Sigmoid colon (tissue), 7 donors: ENCODE measurements around the gene CA11. TPM values are rescaled to one million over a fixed set of nuclear protein-coding genes. Genes with fewer than 3 reads are reported as not detected.

Experiments used
- DNase-seq: peaks from one replicate; pipeline ENCODE4 v3.0.0-alpha.2; 2019
- H3K27ac ChIP-seq, 4 donors: fragments of 200-600 bp; sonication (generic); one replicate each; pipeline ENCODE4 v1.5.1; 2016 to 2019; ENCODE audit warnings: mild to moderate bottlenecking in 1 of 4
- H3K27me3 ChIP-seq, 3 donors: fragments of 200-600 bp; sonication (generic); one replicate each; pipeline ENCODE4 v1.5.1; 2019; ENCODE audit warnings: mild to moderate bottlenecking in 1 of 3
- H3K36me3 ChIP-seq, 4 donors: fragments of 200-600 bp; sonication (generic); one replicate each; pipeline ENCODE4 v1.5.1; 2016 to 2019
- H3K4me1 ChIP-seq, 4 donors: fragments of 200-600 bp; sonication (generic); one replicate each; pipeline ENCODE4 v1.5.1; 2017 to 2019
- H3K4me3 ChIP-seq, 4 donors: fragments of 200-600 bp; sonication (generic); one replicate each; pipeline ENCODE4 v1.5.1; 2017 to 2019; ENCODE audit warnings: mild to moderate bottlenecking in 2 of 4, moderate library complexity in 1 of 4
- H3K9me3 ChIP-seq, 4 donors: fragments of 200-600 bp in 3 of 4; sonication (generic) in 3 of 4; one replicate each; pipeline versions ENCODE4 v1.5.1 to v1.6.1; 2013 to 2019
- CTCF ChIP-seq, 4 experiments: fragments of 450-650 bp in 3 of 4; fragments of 200-600 bp in 1 of 4; IDR thresholded peaks; one replicate each; pipeline ENCODE4 v1.5.1; 2016 to 2019; ENCODE audit warnings: antibody characterized with exemption in 4 of 4, mild to moderate bottlenecking in 3 of 4, moderate library complexity in 2 of 4
- EP300 ChIP-seq, 4 donors: sonication (generic); formaldehyde crosslinking; IDR thresholded peaks; one replicate each; pipeline ENCODE4 v1.6.1; 2017; ENCODE audit warnings: antibody characterized with exemption in 4 of 4
- POLR2A ChIP-seq, 2 donors: fragments of 450-650 bp; IDR thresholded peaks; one replicate each; pipeline ENCODE4 v1.6.1; 2016; ENCODE audit warnings: antibody characterized with exemption in 2 of 2, mild to moderate bottlenecking in 2 of 2, moderate library complexity in 2 of 2
- POLR2AphosphoS5 ChIP-seq, 4 donors: sonication (generic); formaldehyde crosslinking; IDR thresholded peaks; one replicate each; pipeline ENCODE4 v1.6.1; 2017; ENCODE audit warnings: antibody characterized with exemption in 4 of 4
- WGBS, 2 donors: extraction: QIAGEN DNeasy Blood & Tissue Kit; methylation state at CpG; one replicate each; pipeline ENCODE4 v1.1.7; 2013; 5-methylcytosine and 5-hydroxymethylcytosine counted together
- intact Hi-C: fragments of 100-400 bp; cut with DNase I; formaldehyde crosslinking; loops from one replicate; pipeline ENCODE4 v1.15.1; 2023
- polyA plus RNA-seq, 3 donors: library from polyadenylated mRNA; stranded (reverse); fragments of 200-250 nt; gene quantifications; one replicate each; pipeline ENCODE4 v1.2.3, GENCODE V29; 2013
- total RNA-seq, 4 donors: library from RNA; depleted of rRNA; stranded (reverse); fragments of >200 nt; gene quantifications; one replicate each; pipeline ENCODE4 v1.1.0, GENCODE V29; 2016
- donor health status: healthy with polysubstance abuse.
- donor health status: Bipolar disorder and iron deficiency.
- donor health status: healthy.

Gene CA11
- total and polyA plus RNA-seq, 7 donors: 2.1 to 29.6 (median 13.2) TPM

DNA sequence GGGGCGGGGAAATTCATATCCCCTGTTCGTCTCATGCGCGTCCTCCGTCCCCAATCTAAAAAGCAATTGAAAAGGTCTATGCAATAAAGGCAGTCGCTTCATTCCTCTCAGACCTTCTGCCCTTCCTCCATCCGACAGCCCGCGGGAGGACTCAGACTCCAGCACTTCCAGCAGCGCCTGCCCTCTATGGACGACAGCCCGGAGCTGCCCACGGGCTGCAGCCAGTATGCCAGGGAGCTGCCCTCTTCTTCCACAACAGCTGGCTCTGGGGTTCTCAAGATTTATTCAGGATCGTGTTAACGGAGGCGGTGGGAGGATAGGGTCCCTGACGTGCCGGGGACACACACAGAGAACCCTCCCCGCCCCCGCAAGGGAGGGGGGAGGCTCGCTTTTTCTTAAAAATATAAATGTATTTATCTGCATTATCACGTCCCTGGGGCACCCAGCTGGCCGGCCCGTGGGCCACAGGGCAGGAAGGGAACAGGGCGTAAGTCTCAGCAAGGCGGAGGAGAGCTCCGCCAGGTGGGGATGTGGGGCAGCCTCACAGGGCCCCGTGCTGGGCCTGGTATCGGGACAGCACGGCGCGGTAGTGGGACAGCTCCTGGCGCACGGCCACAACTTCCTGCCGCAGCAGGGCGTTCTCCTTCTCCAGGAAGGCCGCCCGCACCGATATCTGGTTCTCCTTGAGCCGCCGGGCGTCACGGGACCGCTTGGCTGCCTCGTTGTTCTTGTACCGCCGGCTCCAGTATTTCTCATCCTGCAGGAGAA lies 15.5 kb downstream of the CA11 start:
- H3K27me3 ChIP-seq: no peaks in the 10 kb centered on the region
- H3K36me3 ChIP-seq: peaks cover 0 to 39% (median 4%) of the 10 kb centered on the region in 4 donors
- intact Hi-C loops: loop anchor here (5.0 to 10.0 kb wide), 3 partner anchors 334 to 1187 kb away; partner anchors contain the start of genes FLT3LG, FTL and MED25
- H3K27ac ChIP-seq: peak overlapping the region; percentile 84 to 99 (median 92)
- peaks cover 0 to 66% (median 55%) of the 10 kb centered on the region in 4 donors for H3K4me1 ChIP-seq
- TF ChIP-seq POLR2AphosphoS5 (IDR thresholded peaks at IDR 0.05) (peak in 1 of 4 donors; percentile 57), POLR2A (IDR thresholded peaks at IDR 0.05) (peak in 1 of 2 donors; percentile 2), CTCF (IDR thresholded peaks at IDR 0.05) (peak in 1 of 4 experiments; percentile 10), EP300 (IDR thresholded peaks at IDR 0.05) (peak in 1 of 4 donors; percentile 16)
- H3K9me3 ChIP-seq: no peaks in the 10 kb centered on the region
- H3K4me3 ChIP-seq: peak overlapping the region in 2 of 4 donors; percentile 18 to 25
- 19 to 47% methylated on average over 47 of the region's 47 CpGs for WGBS, 2 donors
- peak; percentile 91 for DNase-seq

DNA sequence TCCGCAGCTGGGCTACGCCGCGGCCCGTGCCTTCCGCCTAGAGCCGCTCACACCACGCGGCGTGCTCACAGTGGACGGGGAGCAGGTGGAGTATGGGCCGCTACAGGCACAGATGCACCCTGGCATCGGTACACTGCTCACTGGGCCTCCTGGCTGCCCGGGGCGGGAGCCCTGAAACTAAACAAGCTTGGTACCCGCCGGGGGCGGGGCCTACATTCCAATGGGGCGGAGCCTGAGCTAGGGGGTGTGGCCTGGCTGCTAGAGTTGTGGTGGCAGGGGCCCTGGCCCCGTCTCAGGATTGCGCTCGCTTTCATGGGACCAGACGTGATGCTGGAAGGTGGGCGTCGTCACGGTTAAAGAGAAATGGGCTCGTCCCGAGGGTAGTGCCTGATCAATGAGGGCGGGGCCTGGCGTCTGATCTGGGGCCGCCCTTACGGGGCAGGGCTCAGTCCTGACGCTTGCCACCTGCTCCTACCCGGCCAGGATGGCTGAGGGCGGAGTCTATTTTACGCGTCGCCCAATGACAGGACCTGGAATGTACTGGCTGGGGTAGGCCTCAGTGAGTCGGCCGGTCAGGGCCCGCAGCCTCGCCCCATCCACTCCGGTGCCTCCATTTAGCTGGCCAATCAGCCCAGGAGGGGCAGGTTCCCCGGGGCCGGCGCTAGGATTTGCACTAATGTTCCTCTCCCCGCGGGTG lies 16.2 kb downstream of the CA11 start:
- H3K27me3 ChIP-seq: no peaks in the 10 kb centered on the region
- H3K27ac ChIP-seq: peak overlapping the region; percentile 84 to 99 (median 92)
- H3K9me3 ChIP-seq: no peaks in the 10 kb centered on the region
- intact Hi-C loops: loop anchor here (5.0 to 10.0 kb wide), 4 partner anchors 335 to 1355 kb away; partner anchors contain the start of genes FLT3LG, FTL, INAFM1 and MED25
- peaks cover 0 to 68% (median 55%) of the 10 kb centered on the region in 4 donors for H3K4me1 ChIP-seq
- WGBS, 2 donors: 34 to 65% methylated on average over 48 of the region's 48 CpGs
- peak overlapping the region in 1 of 4 donors; percentile 25 for H3K4me3 ChIP-seq
- H3K36me3 ChIP-seq: peaks cover 0 to 39% (median 4%) of the 10 kb centered on the region in 4 donors
- peak; percentile 87 for DNase-seq
- TF ChIP-seq EP300 (IDR thresholded peaks at IDR 0.05) (no peak), POLR2A (IDR thresholded peaks at IDR 0.05) (peak in 1 of 2 donors; percentile 11), CTCF (IDR thresholded peaks at IDR 0.05) (no peak), POLR2AphosphoS5 (IDR thresholded peaks at IDR 0.05) (peak in 2 of 4 donors; percentile 23 to 37)

DNA sequence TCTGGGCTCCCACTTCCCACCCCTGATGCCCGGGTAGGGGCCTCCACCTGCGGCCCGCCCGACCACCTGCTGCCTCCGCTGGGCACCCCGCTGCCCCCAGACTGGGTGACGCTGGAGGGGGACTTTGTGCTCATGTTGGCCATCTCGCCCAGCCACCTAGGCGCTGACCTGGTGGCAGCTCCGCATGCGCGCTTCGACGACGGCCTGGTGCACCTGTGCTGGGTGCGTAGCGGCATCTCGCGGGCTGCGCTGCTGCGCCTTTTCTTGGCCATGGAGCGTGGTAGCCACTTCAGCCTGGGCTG lies 16.7 kb downstream of the CA11 start:
- H3K4me3 ChIP-seq: no peak overlapping the region
- H3K27me3 ChIP-seq: no peaks in the 10 kb centered on the region
- peaks cover 0 to 68% (median 56%) of the 10 kb centered on the region in 4 donors for H3K4me1 ChIP-seq
- H3K36me3 ChIP-seq: peaks cover 0 to 39% (median 4%) of the 10 kb centered on the region in 4 donors
- peak overlapping the region; percentile 84 to 99 (median 92) for H3K27ac ChIP-seq
- intact Hi-C loops: loop anchor here (10.0 kb wide), 1 partner anchor 1354 kb away; the partner anchor contains the start of gene INAFM1
- peak; percentile 72 for DNase-seq
- no peak for TF ChIP-seq EP300 (IDR thresholded peaks at IDR 0.05)
- no peak for TF ChIP-seq POLR2AphosphoS5 (IDR thresholded peaks at IDR 0.05)
- no peak for TF ChIP-seq POLR2A (IDR thresholded peaks at IDR 0.05)
- TF ChIP-seq CTCF (IDR thresholded peaks at IDR 0.05): no peak
- H3K9me3 ChIP-seq: no peaks in the 10 kb centered on the region
- 94 to 95% methylated on average over 22 of the region's 22 CpGs for WGBS, 2 donors

DNA sequence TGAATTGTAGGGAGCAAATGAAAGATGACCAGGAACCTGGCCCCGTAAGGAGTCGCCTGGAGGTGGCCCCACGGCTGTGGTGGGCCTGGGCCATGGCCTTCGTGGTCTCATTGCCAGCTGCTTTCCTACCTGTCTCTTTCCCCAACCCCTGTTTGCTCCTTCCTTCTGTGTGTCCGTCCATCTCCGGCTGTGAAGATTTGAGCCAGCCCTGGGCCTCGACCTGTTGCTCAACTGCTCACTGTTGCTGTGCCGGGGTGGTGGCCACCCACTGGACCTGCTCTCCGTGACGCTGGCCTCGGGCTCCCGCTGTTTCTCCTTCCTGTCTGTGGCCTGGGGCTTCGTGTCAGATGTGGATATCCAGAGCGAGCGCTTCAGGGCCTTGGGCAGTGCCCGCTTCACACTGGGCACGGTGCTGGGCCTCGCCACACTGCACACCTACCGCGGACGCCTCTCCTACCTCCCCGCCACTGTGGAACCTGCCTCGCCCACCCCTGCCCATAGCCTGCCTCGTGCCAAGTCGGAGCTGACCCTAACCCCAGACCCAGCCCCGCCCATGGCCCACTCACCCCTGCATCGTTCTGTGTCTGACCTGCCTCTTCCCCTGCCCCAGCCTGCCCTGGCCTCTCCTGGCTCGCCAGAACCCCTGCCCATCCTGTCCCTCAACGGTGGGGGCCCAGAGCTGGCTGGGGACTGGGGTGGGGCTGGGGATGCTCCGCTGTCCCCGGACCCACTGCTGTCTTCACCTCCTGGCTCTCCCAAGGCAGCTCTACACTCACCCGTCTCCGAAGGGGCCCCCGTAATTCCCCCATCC lies 17.3 kb downstream of the CA11 start:
- no peaks in the 10 kb centered on the region for H3K9me3 ChIP-seq
- H3K4me1 ChIP-seq: peaks cover 0 to 64% (median 53%) of the 10 kb centered on the region in 4 donors
- peaks cover 0 to 39% (median 4%) of the 10 kb centered on the region in 4 donors for H3K36me3 ChIP-seq
- H3K27me3 ChIP-seq: no peaks in the 10 kb centered on the region
- peak overlapping the region; percentile 56 to 99 (median 92) for H3K27ac ChIP-seq
- TF ChIP-seq POLR2AphosphoS5 (IDR thresholded peaks at IDR 0.05) (no peak), EP300 (IDR thresholded peaks at IDR 0.05) (no peak), POLR2A (IDR thresholded peaks at IDR 0.05) (no peak), CTCF (IDR thresholded peaks at IDR 0.05) (no peak)
- intact Hi-C loops: loop anchor here (10.0 kb wide), 1 partner anchor 1354 kb away; the partner anchor contains the start of gene INAFM1
- 79 to 88% methylated on average over 34 of the region's 34 CpGs for WGBS, 2 donors
- no peak overlapping the region for H3K4me3 ChIP-seq
- DNase-seq: peak; percentile 77
